Natural killer cell (primary cell): ENCODE data around the gene C11orf91. TPM values are rescaled to one million over a fixed set of nuclear protein-coding genes. Genes with fewer than 3 reads are reported as not detected.

Experiments
- ATAC-seq, 3 donors: fragments of 150-1000 bp in 2 of 3; fragments of 200-7000 bp in 1 of 3; cut with Tn5 transposase; 1 replicate in 1 of 3; 2 replicates in 2 of 3; pipeline ENCODE4 v1.10.0; 2021; ENCODE audit warnings: mild to moderate bottlenecking in 2 of 3, moderate library complexity in 2 of 3
- DNase-seq, 2 donors: peaks; one replicate each; pipeline versions ENCODE4 v3.0.0 to v3.0.0-alpha.2; 2013 to 2021; ENCODE audit warnings: mixed read lengths in 1 of 2
- H3K27ac ChIP-seq: one replicate; pipeline ENCODE4 v1.5.1; 2013; ENCODE audit warnings: mild to moderate bottlenecking, low read length
- H3K27me3 ChIP-seq: one replicate; pipeline ENCODE4 v1.6.1; 2013; ENCODE audit warnings: low read length; ENCODE audit not compliant: control insufficient read depth, insufficient read depth
- H3K36me3 ChIP-seq: one replicate; pipeline ENCODE4 v1.6.1; 2013; ENCODE audit warnings: low read length; ENCODE audit not compliant: control insufficient read depth, insufficient read depth
- H3K4me1 ChIP-seq: one replicate; pipeline ENCODE4 v1.6.1; 2013; ENCODE audit warnings: low read length; ENCODE audit not compliant: control insufficient read depth, insufficient read depth
- H3K4me3 ChIP-seq: one replicate; pipeline ENCODE4 v1.5.1; 2013; ENCODE audit warnings: low read length
- H3K9me3 ChIP-seq: one replicate; pipeline ENCODE4 v1.6.1; 2013; ENCODE audit warnings: low read length; ENCODE audit not compliant: control insufficient read depth, insufficient read depth
- H3K27ac Mint-ChIP-seq, 2 donors: one replicate each; pipeline ENCODE4 v1.8.0; 2022; ENCODE audit warnings: mild to moderate bottlenecking in 2 of 2, mixed read lengths in 2 of 2, moderate library complexity in 1 of 2
- H3K27me3 Mint-ChIP-seq, 2 donors: one replicate each; pipeline ENCODE4 v1.8.0; 2022; ENCODE audit warnings: low read depth in 2 of 2, mixed read lengths in 2 of 2
- H3K36me3 Mint-ChIP-seq: one replicate; pipeline ENCODE4 v1.8.0; 2022; ENCODE audit warnings: mixed read lengths
- H3K4me1 Mint-ChIP-seq, 2 donors: one replicate each; pipeline ENCODE4 v1.8.0; 2022; ENCODE audit warnings: mixed read lengths in 2 of 2
- H3K4me3 Mint-ChIP-seq: one replicate; pipeline ENCODE4 v1.8.0; 2022; ENCODE audit warnings: mild to moderate bottlenecking, moderate library complexity, mixed read lengths
- H3K9me3 Mint-ChIP-seq, 2 donors: one replicate each; pipeline ENCODE4 v1.8.0; 2022; ENCODE audit warnings: mixed read lengths in 2 of 2
- CTCF ChIP-seq: fragments of 200-600 bp; IDR thresholded peaks from one replicate; pipeline ENCODE4 v1.8.0; 2022; ENCODE audit warnings: antibody characterized with exemption
- WGBS: methylation state at CpG from one replicate; pipeline ENCODE4 v1.1.7; 2013; ENCODE audit warnings: missing lambda C conversion rate; ENCODE audit not compliant: insufficient coverage; 5-methylcytosine and 5-hydroxymethylcytosine counted together
- intact Hi-C: fragments of 100-400 bp; cut with micrococcal nuclease; formaldehyde crosslinking; loops from one replicate; pipeline ENCODE4 v1.14.2; 2022
- total RNA-seq, 4 donors: library from RNA; stranded (reverse); fragments of 120-200 nt in 1 of 4; gene quantifications; one replicate each; pipeline versions ENCODE4 v1.2.3 to v1.2.4, GENCODE V29; 2013 to 2022

C11orf91 gene
- total RNA-seq, 3 donors from 2014 or later (not counting 1 experiment from before 2014, with no cell fraction given), result not detected

GRCh38 chr11:33689085-33689484, 11.5 kb downstream of the C11orf91 start:
- H3K4me1 ChIP-seq, result no peaks in the 10 kb centered on the region
- Mint-ChIP-seq H3K4me1 (no peaks in the 10 kb centered on the region), H3K9me3 (no peaks in the 10 kb centered on the region), H3K27ac (no peak overlapping the region), H3K36me3 (no peaks in the 10 kb centered on the region), H3K4me3 (no peak overlapping the region), H3K27me3 (peaks cover 5 to 6% of the 10 kb centered on the region in 2 donors)
- no peak for DNase-seq
- no peak for ATAC-seq
- no peak overlapping the region for H3K4me3 ChIP-seq
- WGBS, result 94% methylated on average over 3 of the region's 4 CpGs
- no peaks in the 10 kb centered on the region for H3K36me3 ChIP-seq
- no peak for TF ChIP-seq CTCF
- no peaks in the 10 kb centered on the region for H3K27me3 ChIP-seq
- intact Hi-C loops, result no loop called here
- H3K27ac ChIP-seq, result no peak overlapping the region
- no peaks in the 10 kb centered on the region for H3K9me3 ChIP-seq

GRCh38 chr11:33687733-33688479, 12.7 kb downstream of the C11orf91 start:
- Mint-ChIP-seq H3K27me3 (peaks cover 11 to 16% of the 10 kb centered on the region in 2 donors), H3K9me3 (no peaks in the 10 kb centered on the region), H3K4me3 (no peak overlapping the region), H3K27ac (no peak overlapping the region), H3K36me3 (no peaks in the 10 kb centered on the region), H3K4me1 (no peaks in the 10 kb centered on the region)
- WGBS, result 66% methylated on average over 2 of the region's 2 CpGs
- no peak for TF ChIP-seq CTCF
- no peaks in the 10 kb centered on the region for H3K4me1 ChIP-seq
- no peaks in the 10 kb centered on the region for H3K9me3 ChIP-seq
- H3K36me3 ChIP-seq, result no peaks in the 10 kb centered on the region
- no peak overlapping the region for H3K27ac ChIP-seq
- no peak overlapping the region for H3K4me3 ChIP-seq
- no peaks in the 10 kb centered on the region for H3K27me3 ChIP-seq
- ATAC-seq, result no peak
- no peak for DNase-seq
- intact Hi-C loops, result no loop called here

GRCh38 chr11:33685082-33685481, 15.5 kb downstream of the C11orf91 start:
- DNase-seq (no peak), ATAC-seq (no peak)
- Mint-ChIP-seq H3K36me3 (no peaks in the 10 kb centered on the region), H3K27me3 (peaks cover 32 to 43% of the 10 kb centered on the region in 2 donors), H3K4me1 (no peaks in the 10 kb centered on the region), H3K4me3 (no peak overlapping the region), H3K27ac (no peak overlapping the region), H3K9me3 (no peaks in the 10 kb centered on the region)
- Histone ChIP-seq H3K4me1 (no peaks in the 10 kb centered on the region), H3K27me3 (no peaks in the 10 kb centered on the region), H3K4me3 (no peak overlapping the region), H3K36me3 (no peaks in the 10 kb centered on the region), H3K9me3 (no peaks in the 10 kb centered on the region), H3K27ac (no peak overlapping the region)
- intact Hi-C loops, result no loop called here
- no peak for TF ChIP-seq CTCF
- 88% methylated on average over 2 of the region's 3 CpGs for WGBS
